ENCODE data around the gene SERPING1. TPM values are rescaled to one million over a fixed set of nuclear protein-coding genes. Genes with fewer than 3 reads are reported as not detected.
"Not testable (repeated sequence)": the region's sequence is repeated elsewhere in the genome, so short reads cannot be mapped to it uniquely, and the experiment has no call there.

The SERPING1 gene
- total RNA-seq, 1 experiment from 2014 or later, result 1.3 TPM

DNA sequence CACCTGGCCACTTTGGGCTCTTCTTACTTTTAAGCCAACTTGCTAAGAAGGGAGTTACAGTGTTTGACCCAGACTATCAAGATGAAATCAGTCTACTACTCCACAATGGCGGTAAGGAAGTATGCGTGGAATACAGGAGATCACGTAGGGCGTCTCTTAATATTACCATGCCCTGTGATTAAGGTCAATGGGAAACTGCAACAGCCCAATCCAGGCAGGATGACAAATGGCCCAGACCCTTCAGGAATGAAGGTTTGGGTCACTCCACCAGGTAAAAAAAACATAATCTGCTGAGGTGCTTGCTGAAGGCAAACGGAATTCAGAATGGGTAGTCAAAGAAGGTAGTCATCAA, 53.2 kb downstream of the SERPING1 start:
- TF ChIP-seq, protein P1, sequence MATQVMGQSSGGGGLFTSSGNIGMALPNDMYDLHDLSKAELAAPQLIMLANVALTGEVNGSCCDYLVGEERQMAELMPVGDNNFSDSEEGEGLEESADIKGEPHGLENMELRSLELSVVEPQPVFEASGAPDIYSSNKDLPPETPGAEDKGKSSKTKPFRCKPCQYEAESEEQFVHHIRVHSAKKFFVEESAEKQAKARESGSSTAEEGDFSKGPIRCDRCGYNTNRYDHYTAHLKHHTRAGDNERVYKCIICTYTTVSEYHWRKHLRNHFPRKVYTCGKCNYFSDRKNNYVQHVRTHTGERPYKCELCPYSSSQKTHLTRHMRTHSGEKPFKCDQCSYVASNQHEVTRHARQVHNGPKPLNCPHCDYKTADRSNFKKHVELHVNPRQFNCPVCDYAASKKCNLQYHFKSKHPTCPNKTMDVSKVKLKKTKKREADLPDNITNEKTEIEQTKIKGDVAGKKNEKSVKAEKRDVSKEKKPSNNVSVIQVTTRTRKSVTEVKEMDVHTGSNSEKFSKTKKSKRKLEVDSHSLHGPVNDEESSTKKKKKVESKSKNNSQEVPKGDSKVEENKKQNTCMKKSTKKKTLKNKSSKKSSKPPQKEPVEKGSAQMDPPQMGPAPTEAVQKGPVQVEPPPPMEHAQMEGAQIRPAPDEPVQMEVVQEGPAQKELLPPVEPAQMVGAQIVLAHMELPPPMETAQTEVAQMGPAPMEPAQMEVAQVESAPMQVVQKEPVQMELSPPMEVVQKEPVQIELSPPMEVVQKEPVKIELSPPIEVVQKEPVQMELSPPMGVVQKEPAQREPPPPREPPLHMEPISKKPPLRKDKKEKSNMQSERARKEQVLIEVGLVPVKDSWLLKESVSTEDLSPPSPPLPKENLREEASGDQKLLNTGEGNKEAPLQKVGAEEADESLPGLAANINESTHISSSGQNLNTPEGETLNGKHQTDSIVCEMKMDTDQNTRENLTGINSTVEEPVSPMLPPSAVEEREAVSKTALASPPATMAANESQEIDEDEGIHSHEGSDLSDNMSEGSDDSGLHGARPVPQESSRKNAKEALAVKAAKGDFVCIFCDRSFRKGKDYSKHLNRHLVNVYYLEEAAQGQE (IDR thresholded peaks at IDR 0.05; ENCODE audit: insufficient read depth in 1 of 2, low read depth in 2 of 2, low read length in 1 of 2), result no peak
- TF ChIP-seq TCF7L2 (IDR thresholded peaks at IDR 0.05; ENCODE audit: low read depth, low read length), result no peak
- TF ChIP-seq, protein P2, sequence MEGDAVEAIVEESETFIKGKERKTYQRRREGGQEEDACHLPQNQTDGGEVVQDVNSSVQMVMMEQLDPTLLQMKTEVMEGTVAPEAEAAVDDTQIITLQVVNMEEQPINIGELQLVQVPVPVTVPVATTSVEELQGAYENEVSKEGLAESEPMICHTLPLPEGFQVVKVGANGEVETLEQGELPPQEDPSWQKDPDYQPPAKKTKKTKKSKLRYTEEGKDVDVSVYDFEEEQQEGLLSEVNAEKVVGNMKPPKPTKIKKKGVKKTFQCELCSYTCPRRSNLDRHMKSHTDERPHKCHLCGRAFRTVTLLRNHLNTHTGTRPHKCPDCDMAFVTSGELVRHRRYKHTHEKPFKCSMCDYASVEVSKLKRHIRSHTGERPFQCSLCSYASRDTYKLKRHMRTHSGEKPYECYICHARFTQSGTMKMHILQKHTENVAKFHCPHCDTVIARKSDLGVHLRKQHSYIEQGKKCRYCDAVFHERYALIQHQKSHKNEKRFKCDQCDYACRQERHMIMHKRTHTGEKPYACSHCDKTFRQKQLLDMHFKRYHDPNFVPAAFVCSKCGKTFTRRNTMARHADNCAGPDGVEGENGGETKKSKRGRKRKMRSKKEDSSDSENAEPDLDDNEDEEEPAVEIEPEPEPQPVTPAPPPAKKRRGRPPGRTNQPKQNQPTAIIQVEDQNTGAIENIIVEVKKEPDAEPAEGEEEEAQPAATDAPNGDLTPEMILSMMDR (IDR thresholded peaks at IDR 0.05), result no peak
- TF ChIP-seq SIN3A (IDR thresholded peaks at IDR 0.05; ENCODE audit: borderline replicate concordance, insufficient read depth, low read depth, low read length), result no peak
- no peak for TF ChIP-seq POLR2AphosphoS5 (IDR thresholded peaks at IDR 0.05; ENCODE audit: low read depth, low read length)
- peaks cover 14% of the 10 kb centered on the region for H3K4me1 ChIP-seq (ENCODE audit: control insufficient read depth, insufficient read depth, low read length)
- H3K4me3 ChIP-seq (ENCODE audit: low read depth in 2 of 2, low read length in 2 of 2), result no peak overlapping the region
- DNase-seq (ENCODE audit: low read depth, low spot score) (no peak), ATAC-seq (no peak)
- intact Hi-C loops (cut with micrococcal nuclease; ENCODE audit: unreplicated experiment) (no loop called here), in situ Hi-C loops (cut with HindIII; ENCODE audit: low pct_unique_long_range_greater_than_20kb, low sequenced_read_pairs) (no loop called here)
- peaks cover 10% of the 10 kb centered on the region for H3K27me3 ChIP-seq (ENCODE audit: control insufficient read depth, insufficient read depth, low read length)
- ChIA-PET CTCF (no interaction called here), POLR2A (no interaction called here)
- no peak overlapping the region for H3K27ac ChIP-seq (ENCODE audit: low read length)
- BruUV-seq (replicated peaks), result no TSS peak
- H3K9me3 ChIP-seq (ENCODE audit: control insufficient read depth, insufficient read depth, low read depth, low read length), result no peaks in the 10 kb centered on the region
- no peaks in the 10 kb centered on the region for H3K36me3 ChIP-seq (ENCODE audit: control insufficient read depth, insufficient read depth, low read length)

DNA sequence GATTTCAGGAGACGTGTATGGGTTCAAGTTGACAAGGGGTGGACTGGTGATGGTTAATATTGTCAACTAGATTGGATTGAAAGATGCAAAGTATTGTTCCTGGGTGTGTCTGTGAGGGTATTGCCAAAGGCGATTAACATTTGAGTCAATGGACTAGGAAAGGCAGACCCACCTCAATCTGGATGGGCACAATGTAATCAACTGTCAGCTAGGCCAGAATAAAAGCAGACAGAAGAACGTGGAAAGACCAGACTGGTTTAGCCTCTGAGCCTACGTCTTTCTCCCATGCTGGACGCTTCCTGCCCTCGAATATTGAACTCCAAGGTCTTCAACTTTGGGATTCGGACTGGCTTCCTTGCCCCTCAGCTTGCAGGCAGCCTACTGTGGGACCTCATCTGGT, 53.9 kb downstream of the SERPING1 start:
- intact Hi-C loops (cut with micrococcal nuclease; ENCODE audit: unreplicated experiment), result no loop called here
- Histone ChIP-seq H3K36me3 (ENCODE audit: control insufficient read depth, insufficient read depth, low read length) (no peaks in the 10 kb centered on the region), H3K27me3 (ENCODE audit: control insufficient read depth, insufficient read depth, low read length) (peaks cover 10% of the 10 kb centered on the region), H3K27ac (ENCODE audit: low read length) (no peak overlapping the region), H3K4me1 (ENCODE audit: control insufficient read depth, insufficient read depth, low read length) (peaks cover 15% of the 10 kb centered on the region), H3K4me3 (ENCODE audit: low read depth in 2 of 2, low read length in 2 of 2) (no peak overlapping the region), H3K9me3 (ENCODE audit: control insufficient read depth, insufficient read depth, low read depth, low read length) (no peaks in the 10 kb centered on the region)
- in situ Hi-C loops (cut with HindIII; ENCODE audit: low pct_unique_long_range_greater_than_20kb, low sequenced_read_pairs), result no loop called here
- TF ChIP-seq, protein P2 (IDR thresholded peaks at IDR 0.05), result no peak
- ATAC-seq (no peak), DNase-seq (ENCODE audit: low read depth, low spot score) (no peak)
- no TSS peak for BruUV-seq (replicated peaks)
- CTCF ChIA-PET, result no interaction called here
- POLR2A ChIA-PET, result no interaction called here

DNA sequence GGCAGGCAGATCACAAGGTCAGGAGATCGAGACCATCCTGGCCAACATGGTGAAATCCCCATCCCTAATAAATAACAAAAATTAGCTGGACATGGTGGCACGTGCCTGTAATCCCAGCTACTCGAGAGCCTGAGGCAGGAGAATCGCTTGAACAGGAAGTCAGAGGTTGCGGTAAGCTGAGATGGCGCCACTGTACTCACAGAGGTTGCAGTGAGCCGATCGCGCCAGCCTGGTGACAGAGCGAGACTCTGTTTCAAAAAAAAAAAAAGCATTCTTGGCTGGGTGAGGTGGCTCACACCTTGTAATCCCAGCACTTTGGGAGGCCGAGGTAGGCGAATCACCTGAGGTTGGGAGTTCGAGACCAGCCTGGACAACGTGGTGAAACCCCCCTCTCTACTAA, 54.7 kb downstream of the SERPING1 start:
- H3K4me3 ChIP-seq (ENCODE audit: low read depth in 2 of 2, low read length in 2 of 2); BruUV-seq (replicated peaks); DNase-seq (ENCODE audit: low read depth, low spot score); H3K36me3 ChIP-seq (ENCODE audit: control insufficient read depth, insufficient read depth, low read length); in situ Hi-C loops (cut with HindIII; ENCODE audit: low pct_unique_long_range_greater_than_20kb, low sequenced_read_pairs); H3K27me3 ChIP-seq (ENCODE audit: control insufficient read depth, insufficient read depth, low read length); H3K9me3 ChIP-seq (ENCODE audit: control insufficient read depth, insufficient read depth, low read depth, low read length); intact Hi-C loops (cut with micrococcal nuclease; ENCODE audit: unreplicated experiment); H3K27ac ChIP-seq (ENCODE audit: low read length); POLR2A ChIA-PET; CTCF ChIA-PET; ATAC-seq: not testable (repeated sequence)
- peaks cover 21% of the 10 kb centered on the region for H3K4me1 ChIP-seq (ENCODE audit: control insufficient read depth, insufficient read depth, low read length)
